GM20431 (cell line): ENCODE measurements around the gene MXI1.

Source experiments
- in situ Hi-C: fragments of 300-500 bp; cut with MseI, MboI; formaldehyde crosslinking; loops from one replicate; pipeline ENCODE4 v1.15.0; 2020; ENCODE audit warnings: low sequenced_read_pairs; ENCODE audit not compliant: unreplicated experiment

Gene MXI1

DNA sequence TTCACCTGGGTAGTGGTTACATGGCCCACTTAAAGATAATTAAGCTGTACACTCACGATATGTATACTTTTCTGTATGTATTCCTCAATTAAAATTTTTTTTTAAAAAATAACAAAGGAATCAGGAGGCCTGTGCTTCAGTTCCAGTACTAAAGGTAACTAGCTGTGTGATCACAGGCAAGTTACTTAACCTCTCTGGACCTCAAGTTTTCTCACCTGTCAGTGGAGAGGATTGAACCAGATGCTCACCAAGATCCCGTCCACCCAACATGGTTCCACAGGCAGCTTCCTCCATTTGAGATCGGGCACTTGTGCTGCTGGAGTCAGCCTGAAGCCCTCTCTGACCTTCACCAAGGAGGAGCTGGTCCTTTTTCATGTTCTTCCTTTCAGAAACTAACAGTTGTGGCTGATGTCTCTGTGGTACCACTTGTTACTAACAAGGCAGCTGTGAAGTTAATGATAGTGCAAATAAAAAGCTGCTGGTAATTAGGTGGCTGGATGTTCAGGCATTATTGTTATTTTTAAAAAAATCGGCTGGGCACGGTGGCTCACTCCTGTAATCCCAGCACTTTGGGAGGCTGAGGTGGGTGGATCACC is 126.8 kb downstream of the MXI1 start:
- in situ Hi-C loops: no loop called here

DNA sequence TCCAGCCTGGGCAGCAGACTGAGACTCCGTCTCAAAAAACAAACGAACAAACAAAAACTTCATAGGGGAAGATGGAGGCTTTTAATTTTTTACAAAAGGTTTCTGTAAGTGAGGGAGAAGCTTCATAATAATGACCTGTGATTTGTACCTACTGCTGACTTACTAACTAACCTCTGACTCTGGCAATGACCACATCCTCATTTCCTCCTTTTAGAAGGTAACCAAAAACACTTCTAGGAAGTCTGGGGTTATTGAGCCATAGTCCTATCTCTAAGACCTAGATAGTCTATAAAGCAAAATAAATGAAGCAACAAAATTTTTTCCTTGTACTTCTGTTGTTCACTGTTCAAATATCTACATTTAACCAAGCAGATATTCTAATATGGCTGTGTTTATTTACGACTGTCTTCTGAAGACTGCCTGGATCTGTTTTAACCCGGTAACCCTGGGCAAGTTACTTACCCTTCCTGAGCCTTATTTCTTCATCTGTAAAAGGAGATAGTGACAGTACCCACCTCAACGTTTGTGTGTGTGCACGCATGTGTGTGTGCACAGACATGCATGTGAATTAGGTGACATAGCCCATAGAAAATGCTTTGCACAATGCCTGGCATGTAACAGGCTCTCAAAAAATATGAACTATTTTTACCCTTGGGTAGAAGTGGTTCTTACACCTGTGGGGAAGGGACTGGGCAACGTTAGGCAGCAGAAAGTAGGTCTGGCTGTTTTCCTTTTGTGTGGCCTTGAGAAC is 128.1 kb downstream of the MXI1 start:
- in situ Hi-C loops: no loop called here

DNA sequence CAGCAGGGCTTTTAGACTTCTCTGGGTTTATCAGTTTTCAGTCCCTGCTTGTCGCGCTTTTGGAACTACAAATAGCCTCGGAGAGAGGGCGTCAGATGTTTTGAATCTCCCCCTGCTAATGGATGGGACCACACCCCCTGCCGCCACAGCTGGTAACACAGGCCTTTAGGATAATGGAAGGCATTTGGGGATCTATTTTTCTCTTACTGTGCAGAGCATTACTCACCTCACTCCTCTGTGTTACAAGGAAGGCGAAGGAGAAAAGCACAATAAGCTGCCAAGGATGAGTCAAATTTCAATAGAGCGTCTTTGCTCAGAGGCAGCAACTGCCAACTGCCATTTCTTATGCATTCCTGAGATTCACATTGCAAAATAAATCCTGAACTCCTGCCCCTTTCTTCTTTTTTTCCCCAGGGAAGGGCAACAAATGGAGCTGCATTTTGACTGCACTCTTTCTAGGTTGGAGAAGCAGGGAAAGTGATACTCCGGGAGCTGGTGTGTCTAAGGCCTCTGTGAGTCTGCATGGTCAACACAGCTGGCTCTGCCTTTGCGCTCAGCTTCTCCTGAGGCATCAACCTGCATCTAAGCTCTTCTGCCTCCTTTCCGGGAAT is 128.8 kb downstream of the MXI1 start:
- in situ Hi-C loops: no loop called here
